ENCODE measurements around the gene GABPB1.

DNA sequence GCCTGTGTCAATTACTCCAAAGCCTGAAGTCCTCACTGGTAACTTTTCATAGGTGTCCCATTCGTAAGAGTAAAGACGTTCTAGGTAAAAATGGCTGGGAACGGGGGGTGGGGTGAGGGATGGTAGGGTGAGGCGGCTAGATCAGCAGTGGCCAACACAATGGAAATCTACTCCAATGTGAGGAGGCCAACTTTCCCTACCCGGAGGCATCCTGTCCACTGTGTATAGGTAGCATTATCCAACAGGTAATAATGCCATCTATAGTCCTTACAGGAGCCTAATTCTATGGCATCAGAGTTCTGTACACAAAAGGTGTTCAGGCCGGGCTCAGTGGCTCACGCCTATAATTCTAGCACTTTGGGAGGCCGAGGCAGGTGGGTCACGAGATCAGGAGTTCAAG lies 118.6 kb downstream of the GABPB1 start:
- TF ChIP-seq NRF1 (IDR thresholded peaks at IDR 0.05; ENCODE audit: low read depth, low read length): no peak
- TF ChIP-seq, protein P1, sequence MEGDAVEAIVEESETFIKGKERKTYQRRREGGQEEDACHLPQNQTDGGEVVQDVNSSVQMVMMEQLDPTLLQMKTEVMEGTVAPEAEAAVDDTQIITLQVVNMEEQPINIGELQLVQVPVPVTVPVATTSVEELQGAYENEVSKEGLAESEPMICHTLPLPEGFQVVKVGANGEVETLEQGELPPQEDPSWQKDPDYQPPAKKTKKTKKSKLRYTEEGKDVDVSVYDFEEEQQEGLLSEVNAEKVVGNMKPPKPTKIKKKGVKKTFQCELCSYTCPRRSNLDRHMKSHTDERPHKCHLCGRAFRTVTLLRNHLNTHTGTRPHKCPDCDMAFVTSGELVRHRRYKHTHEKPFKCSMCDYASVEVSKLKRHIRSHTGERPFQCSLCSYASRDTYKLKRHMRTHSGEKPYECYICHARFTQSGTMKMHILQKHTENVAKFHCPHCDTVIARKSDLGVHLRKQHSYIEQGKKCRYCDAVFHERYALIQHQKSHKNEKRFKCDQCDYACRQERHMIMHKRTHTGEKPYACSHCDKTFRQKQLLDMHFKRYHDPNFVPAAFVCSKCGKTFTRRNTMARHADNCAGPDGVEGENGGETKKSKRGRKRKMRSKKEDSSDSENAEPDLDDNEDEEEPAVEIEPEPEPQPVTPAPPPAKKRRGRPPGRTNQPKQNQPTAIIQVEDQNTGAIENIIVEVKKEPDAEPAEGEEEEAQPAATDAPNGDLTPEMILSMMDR (IDR thresholded peaks at IDR 0.05): no peak
- TF ChIP-seq ELF1 (IDR thresholded peaks at IDR 0.05): no peak
- TF ChIP-seq, protein P2, sequence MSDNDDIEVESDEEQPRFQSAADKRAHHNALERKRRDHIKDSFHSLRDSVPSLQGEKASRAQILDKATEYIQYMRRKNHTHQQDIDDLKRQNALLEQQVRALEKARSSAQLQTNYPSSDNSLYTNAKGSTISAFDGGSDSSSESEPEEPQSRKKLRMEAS (IDR thresholded peaks at IDR 0.05; ENCODE audit: low read depth): no peak
- TF ChIP-seq RXRA (IDR thresholded peaks at IDR 0.05; ENCODE audit: borderline replicate concordance, low read depth): no peak
- TF ChIP-seq MXI1 (IDR thresholded peaks at IDR 0.05; ENCODE audit: low read depth, low read length): no peak
- TF ChIP-seq MEF2A (IDR thresholded peaks at IDR 0.05; ENCODE audit: borderline replicate concordance, low read depth): no peak
